Activated gamma-delta T cell treated with anti-CD3 and anti-CD28 coated beads, Interleukin-2, amount 50 U/mL, for 16 hours (primary cell): ENCODE results near the gene ROGDI.

Source experiments
- DNase-seq: peaks from one replicate; pipeline ENCODE4 v3.0.0-alpha.2; 2020; ENCODE audit warnings: low read depth

ROGDI gene, protein sequence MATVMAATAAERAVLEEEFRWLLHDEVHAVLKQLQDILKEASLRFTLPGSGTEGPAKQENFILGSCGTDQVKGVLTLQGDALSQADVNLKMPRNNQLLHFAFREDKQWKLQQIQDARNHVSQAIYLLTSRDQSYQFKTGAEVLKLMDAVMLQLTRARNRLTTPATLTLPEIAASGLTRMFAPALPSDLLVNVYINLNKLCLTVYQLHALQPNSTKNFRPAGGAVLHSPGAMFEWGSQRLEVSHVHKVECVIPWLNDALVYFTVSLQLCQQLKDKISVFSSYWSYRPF

DNA sequence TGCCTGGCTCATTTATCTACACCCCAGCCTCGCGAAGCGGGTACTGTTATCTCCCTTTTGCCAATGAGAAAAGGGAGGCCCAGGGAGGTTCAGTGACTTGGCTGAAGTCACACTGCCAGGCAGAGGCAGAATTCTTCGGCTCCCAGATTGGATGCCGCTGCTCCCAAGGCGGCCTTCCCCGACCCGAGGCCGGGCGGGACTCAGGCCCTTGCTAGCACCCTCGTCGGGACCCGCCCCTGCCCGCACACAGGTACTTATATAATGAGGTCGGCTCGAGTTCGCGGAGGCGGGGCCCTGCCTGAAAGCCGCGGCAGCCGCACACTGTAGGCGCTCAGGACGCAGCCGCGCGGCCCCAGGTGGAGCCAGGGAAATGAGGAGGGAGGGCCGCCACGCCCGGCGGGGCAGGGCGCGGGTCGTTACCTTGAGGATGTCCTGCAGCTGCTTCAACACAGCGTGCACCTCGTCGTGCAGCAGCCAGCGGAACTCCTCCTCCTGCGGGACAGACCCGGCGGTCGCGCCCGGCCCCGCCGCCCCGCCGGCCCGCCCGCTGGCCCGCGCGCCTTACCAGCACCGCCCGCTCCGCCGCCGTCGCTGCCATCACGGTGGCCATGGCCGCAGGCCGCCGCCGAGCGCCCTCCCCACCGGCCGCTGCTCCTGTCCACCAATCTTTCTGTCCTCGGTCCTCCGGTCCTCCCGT is at the start of gene ROGDI:
ROGDI (minus strand) TSS at position 672 of the 697 bp plus-strand sequence; CDS start at position 610, 62 bp downstream.
- peak; percentile 52 for DNase-seq

DNA sequence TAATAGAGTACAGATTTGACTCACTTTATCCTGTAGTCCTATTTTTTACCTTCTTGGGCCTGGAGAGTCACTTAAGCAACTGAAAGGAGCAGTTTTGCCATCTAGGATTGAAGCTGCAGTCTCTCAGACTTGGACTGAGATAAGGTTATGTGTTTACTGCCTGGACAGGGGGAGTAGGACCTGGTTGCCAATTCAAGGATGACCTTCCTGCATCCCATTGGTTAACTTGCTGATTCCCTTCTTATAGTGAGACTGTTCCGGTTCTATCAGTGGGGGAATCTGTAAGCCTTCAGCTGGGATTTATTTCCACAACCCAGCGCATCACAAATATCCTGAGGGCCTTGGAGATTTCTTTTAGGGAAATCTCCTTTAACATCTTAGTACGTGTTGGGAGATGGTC is 47.8 kb upstream of the ROGDI start:
- DNase-seq: no peak

DNA sequence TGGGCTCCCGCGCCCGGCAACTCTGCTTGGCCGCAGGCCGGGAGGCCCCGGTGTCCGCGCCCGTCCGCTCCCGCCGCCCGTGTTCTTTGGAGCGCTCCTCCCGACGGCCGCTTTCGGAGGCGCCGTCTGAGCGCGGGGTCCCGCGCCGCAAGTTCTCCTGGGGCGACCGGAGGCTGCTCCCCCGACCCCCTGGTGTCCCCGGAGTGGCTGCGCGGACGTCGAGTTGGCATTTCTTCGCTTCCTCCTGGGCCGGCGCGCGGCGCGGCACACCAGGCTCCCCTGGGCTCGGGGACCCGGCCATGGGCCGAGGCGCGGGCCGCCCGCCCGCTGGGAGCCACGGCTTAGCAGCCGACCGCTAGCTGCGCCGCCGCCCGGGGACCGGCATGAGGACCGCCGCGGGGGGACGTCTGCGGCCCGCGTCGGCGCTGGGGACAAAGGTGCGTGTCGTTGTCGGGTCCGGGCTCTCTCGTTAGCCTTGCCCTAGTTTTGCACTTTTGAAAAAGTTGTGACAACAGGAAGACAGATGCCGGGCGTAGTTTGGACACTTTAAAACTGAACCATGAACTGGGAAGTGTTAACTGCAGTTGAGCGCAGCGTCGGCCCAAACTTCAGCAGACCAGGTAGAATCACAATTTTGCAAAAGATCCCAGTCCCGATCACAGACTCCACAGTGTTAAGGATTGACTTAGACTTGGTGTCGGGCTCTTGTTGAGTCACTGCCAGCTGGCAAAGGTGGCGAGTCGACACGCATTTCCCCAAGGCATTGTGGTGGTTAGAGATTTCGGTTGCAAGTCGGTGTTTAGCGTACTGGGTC is 45.5 kb upstream of the ROGDI start:
- no peak for DNase-seq

DNA sequence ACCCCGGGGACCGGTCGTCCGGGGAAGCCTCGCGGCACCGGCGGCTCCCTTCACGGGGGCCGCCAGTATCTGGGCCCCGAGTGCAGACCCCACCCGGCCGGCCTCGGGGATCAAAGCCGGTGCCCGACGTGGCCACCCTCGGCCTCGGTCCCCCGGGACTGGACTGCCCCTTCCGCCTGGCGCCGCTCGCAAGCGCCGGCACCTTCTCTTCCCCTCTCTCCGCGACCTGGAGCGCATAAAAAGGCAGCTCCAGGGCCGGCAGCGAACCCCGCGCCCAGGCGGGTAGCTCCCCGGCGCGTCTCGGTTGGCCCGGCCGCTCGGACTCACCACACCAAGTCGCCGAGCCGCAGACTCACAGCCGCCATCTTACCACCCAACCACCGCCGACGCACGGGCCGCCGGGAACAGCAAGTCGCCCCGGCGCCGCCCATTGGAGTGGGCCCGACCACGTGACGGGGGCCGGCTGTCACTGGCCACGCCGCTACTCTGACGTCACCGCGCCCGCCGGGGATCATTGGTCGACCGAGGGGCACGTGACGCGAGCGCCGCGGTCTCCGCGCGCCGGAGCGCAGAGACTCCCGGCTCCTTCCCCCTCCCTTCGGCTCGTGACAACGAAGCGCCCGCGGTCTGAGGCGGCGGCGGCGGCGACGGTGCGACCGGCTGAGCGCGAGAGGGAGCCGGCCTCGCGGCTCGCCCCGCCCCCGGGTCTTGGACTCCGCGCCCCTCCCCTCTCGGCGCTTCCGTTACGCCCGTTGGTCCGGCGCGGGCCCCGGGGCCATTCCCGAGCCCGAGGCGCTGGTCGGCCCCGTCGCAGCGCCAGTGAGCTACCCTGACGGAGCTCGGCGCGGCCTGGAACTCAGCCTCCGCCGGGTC is 44.7 kb upstream of the ROGDI start, which contains the start of the genes GLYR1 and UBN1:
GLYR1 (minus strand) TSS at position 388 of the 873 bp plus-strand sequence; CDS start at position 365, 23 bp downstream.
UBN1 (plus strand) TSS at position 581 of the 873 bp plus-strand sequence. CDS start 5,437 bp downstream, outside the sequence.
- peak; percentile 99 for DNase-seq

DNA sequence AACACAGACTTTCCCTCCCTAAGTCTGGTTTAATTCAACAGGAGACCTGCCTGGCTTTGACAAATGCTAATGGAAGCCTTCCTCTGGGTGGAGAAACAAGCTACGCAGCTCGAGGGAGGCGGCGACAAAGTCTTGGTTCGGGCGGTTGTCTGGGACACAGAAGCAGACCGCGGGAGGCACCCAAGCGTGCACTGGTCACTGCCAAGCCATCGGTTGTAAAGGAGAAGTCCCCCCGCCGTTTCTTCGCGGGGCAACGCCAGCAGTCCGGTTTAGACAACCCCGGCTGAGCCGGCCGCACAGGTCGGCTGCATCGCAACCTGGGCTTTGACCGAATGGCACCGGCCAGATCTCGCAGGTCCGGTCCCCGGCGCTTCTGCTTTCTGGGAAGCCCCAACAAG is 44.1 kb upstream of the ROGDI start:
- DNase-seq: no peak

DNA sequence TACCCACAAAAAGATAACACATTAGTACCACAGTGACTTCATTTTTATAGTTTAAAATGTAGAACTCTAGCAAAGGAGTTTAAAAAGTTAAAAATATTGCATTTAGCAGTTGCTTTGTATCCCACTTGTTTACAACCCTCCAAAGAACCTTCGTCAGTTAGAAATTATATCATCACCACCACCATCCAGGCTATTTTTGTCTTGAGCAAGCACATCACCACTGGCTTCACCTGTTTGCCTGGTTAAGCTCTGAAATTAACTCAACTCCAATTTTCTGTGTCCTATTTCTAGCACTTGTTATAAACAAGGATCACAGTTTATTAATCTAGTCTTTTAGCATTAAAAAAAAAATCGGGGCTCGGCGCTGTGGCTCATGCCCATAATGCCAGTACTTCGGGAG is 38.6 kb upstream of the ROGDI start:
- DNase-seq: no peak

DNA sequence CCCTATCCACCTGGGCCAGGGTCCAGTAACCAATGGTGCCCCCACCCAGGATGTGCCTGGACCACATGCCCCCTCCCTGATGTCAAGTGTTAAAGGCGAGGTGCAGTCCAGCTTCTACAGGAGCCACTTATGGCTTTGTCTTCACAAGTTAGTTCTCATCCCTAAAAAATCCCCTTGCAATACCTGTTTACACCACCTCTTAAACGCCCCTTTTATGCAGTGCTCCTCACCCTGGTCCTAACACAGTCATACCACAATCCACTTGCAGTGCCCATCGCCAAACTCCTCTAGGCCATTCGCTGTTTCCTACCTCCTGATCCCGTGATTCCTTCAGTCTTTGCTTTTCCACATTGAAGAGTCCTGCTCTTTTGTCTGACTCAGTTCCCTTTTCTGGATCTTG is 37.5 kb upstream of the ROGDI start:
- DNase-seq: no peak

DNA sequence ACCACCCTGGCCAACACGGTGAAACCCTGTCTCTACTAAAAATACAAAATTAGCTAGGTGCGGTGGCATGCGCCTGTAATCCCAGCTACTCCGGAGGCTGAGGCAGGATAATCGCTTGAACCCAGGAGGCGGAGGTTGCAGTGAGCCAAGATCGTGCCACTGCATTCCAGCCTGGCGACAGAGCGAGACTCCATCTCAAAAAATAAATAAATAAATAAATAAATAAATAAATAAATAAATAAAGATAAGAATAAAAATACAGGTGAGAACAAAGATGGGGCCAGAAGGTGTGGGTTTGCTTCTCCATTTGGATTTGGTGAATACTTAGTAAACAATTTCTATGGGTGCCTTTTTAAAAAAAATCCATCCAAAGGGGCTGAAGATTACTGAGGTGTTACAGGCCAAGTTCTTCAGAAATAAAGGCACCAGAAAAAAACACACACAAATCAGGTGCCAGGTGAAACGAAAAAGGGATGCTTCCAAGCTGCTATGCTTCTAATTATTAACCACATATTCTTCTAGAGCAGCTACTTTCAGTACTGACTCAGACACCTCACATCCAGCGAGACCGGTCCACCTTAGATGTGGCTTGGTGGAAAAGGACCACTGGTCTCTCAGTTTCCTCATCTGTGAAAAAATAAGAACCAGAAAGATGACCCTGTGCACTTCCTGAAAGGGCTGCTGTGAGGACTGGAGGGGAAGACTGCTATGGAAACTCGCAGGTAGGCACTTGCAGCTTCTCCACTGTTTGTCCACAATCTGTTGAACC is 35.5 kb upstream of the ROGDI start:
- DNase-seq: no peak

DNA sequence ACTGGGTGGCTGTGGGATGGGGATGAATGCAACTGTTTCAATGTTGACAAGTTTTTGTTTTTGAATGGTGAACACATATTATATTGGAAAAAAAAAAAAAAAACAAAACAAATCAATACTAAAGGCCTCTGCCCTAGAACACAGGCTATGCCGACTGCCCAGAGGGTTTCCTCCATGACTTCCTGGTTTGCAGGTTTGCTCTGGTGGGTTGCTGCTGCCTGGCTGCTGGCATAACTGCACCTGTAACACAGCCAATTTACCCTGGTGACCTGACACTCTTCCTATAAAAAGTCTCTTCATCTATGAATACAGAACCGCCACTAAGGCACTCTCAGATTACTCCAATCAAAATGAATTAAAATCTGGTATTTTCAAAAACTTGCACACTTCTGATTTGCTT is 34.3 kb upstream of the ROGDI start:
- no peak for DNase-seq

DNA sequence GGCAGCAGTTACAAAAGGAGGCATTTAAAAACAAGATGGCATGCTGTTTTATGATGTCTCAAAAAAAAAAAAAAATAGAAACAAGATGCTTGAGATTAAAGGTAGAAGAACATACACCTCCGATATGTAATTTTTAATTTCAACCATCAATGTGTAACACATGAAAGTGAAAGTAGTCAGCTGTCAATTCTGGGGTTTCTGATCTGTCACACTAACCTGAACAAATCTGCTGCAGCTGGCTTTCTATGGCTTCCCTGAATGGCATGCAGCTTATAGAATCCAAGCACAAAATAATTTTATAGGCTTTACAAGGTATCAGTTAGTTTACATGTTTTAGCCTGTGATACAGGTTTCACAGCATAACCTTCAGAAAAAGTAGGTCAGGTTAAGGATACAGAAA is 31.2 kb upstream of the ROGDI start:
- no peak for DNase-seq

DNA sequence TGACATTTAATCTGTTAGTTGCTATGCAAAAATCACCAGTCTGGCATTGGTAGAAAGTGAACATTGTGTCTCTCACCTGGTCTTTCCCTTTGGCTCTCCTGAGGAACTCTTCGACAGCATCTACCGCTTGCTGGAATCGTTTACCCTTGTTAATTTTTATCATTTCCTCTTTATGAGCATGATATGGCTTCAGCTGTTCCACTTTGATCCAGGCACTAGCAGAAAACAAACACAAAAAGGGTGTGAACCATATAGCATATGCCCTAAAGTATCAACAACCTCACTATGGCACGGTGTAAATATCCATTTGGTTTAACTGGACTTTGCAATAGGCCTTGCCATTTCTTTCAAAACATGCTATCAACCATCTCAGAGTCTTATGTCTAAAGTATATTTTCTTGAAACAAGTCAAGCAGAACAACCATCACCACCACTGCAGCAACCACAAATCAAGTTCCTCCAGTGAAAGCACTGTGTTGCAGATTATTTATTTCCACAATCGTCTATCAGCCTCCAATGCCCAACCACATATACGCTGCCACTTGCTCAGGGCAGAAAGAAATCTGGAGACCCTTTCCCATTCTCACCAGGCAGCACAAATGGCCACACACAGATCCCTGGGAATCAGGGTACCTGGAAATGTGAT is 30.4 kb upstream of the ROGDI start:
- no peak for DNase-seq

DNA sequence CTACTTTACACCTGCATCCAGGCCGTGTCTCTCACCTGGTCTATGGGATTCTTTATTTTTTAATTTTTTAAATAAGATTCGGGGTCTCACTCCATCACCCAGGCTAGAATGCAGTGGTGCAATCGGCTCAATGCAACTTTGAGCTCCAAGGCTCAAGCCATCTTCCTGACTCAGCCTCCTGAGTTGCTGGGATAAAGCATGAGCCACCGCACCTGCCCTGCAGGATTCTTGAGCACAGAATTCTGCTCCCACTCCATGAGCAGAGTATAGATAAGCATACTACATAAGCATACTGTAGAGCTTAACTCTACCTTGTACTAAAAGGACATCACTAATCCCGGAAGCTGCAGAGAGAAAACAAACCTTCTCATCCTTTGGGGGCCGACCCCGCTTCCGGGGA is 29.2 kb upstream of the ROGDI start:
- no peak for DNase-seq

DNA sequence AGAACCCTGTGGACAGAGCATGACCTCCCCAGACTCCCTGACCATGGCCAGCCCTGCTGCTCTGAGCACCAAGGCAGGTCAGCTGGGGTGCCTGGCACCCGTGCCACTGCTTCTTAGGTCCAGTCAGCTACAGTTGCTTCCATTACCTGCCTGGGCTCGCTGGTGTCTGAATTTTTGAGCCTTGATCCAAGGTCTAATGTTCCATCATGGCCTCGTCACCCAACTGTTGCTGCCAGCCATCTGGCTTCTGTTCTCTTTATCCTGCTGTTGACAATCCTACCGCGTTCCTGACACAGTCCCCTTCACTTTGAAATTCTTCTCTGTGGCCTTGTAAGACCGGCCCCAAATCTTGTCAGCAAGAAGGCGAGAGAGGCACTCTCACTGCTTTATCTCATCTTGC is 28.0 kb upstream of the ROGDI start:
- no peak for DNase-seq

DNA sequence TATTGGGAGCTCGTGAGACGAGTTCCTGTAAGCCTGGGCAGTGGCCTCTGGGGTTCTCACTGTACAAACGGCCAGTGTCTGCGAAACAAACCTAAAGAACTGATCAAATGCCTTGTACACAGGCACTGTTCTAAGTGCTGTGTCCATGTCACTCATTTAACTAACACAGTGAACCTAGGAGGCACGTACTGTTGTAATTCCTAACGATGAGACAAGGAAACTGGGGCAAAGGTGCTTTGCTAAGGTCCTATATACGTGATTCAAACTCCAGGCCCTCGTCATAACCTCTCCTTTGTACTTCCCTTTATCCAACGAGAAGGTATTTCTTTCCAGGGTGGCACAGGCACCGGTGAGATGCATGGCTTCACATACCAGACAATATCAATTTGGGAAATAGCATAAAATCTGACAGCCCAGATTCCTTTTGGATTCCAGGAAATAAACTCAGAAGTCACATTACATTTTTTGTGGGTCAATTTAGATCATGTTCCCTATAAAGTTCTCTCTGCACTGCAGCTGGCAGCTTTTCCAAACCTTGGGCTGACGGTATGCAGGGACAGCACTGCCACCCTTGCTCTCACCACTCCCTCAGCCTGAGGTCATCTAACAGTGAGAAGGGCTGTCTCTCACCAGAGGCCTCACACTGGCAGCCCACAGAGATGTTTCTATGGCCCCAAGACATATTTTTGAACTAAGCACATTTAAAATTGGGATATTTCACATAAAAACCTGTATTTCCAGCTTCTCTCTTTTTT is 26.3 kb upstream of the ROGDI start:
- DNase-seq: no peak

DNA sequence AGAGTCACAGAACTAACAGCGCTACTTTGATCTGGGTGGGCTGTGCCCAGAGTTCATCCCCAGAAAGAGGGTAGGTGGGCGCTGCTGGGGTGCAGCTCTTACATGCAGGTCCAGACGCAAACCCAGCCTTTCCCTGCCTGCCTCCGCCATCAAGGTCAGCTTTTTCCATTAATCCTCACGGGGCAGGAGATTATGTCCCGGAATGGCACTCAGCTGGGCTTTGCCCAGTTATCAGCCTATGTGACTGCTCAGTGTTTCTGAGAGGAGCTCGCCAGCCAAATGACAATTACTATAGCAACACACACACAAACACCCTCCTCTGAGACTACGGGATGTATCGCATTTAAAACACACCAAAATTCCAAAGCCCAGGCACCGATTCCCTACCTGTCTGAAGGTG is 24.5 kb upstream of the ROGDI start:
- no peak for DNase-seq

DNA sequence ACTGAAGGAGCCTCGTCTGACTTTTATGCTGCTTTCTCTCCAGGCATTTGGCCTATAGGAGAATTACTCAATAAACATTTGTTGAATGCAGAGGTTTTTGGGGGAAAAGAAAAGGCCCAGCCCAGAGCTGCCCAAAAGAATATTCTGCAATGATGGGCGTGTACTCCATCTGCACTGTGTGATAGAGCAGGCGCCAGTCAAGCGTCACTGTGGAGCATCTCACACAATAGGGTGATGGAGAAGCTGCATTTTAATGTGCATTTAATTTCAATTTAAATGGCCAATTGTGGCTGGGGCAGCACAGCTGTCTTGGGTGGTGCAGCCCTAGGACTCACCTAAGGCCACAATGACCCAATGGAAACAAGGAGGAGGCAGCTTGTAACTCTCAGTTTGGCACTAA is 24.1 kb upstream of the ROGDI start:
- DNase-seq: no peak

DNA sequence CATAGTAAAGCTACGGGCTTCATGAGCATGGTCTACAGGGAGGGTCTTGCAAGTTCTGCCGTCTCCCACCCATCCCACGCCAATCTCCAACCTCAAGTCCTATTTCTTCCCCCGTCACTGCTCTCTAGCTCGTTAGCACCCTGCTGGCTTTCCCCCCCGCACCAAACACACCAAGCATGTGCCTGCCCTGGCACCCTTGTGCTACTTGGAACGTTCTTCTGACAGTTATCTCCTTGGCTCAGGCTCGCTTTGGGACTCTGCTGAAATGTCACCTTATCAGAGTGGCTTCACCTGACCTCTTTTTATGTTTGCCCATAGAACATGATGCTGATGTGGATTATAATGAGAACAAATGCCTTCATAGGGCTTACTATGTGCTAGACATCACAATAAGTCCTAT is 22.8 kb upstream of the ROGDI start:
- no peak for DNase-seq

DNA sequence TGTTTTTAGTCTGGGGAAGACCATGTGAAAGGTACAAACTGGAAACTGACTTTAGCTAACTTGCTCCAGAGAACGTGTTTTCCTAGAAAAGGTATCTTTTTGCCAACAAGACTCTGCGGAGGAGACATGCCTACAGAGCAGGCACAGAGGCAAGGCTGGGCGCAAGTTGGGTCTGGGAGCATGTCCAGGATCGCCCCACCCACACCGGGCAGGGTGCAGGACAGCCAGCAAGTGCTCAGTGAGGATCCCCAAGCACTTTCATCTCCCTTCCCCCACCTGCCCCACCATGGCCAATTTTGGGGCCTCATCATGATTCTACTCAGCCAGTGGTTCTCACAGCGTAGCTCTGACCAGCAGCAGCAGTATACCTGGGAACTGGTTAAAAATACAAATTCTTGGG is 18.2 kb upstream of the ROGDI start:
- DNase-seq: no peak

DNA sequence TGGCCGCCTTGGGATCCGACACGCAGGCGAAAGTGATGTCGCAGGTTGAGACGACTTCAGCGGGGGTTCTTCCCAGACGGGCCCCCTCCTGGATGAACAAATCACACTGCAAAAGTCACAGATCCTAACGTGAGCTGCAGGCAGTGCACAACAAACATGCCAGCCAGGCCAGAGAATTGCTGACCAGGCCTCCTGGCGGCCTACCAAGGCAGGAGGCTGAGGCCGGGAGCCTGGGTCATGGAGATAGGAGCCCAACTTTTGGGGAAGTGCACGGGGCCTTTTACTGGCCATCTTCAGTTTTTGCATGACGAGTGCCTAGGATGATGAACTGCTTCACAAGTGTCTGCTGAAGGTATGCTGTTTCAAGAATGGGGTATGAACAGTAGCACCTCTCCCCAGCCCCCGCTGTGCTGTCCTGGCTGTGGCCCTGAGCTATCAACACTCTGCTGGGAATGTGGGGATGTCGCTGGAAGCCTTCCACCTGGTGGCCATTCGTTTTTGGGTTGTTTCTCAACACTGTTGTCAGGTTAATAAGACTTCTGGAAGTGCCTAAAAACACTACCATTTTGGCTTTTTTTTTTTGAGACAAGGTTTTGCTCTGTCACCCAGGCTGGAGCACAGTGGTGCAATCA is 12.2 kb upstream of the ROGDI start:
- DNase-seq: no peak
